A549 (cell line): ENCODE data around the gene COX19. TPM values are rescaled to one million over a fixed set of nuclear protein-coding genes. Genes with fewer than 3 reads are reported as not detected.

Experiments used
- ATAC-seq, 2 experiments: fragments of 200-7000 bp in 1 of 2; fragments of >200 bp in 1 of 2; cut with Nextera tagmentation in 1 of 2; cut with Tn5 transposase in 1 of 2; 3 replicates each; pipeline versions ENCODE4 v1.8.0 to v1.9.1; 2018 to 2020; ENCODE audit warnings: mild to moderate bottlenecking in 1 of 2, moderate library complexity in 1 of 2
- CTCF ChIA-PET: fragments of 300-600 bp; sonication (Branson Sonifier 250); formaldehyde crosslinking; extraction: SDS; loops from one replicate; lab custom pipeline; 2021; ENCODE audit warnings: antibody characterized with exemption, inconsistent platforms; lab: Yijun Ruan, JAX
- POLR2A ChIA-PET: fragments of 350-600 bp; formaldehyde crosslinking; extraction: SDS; loops from one replicate; lab custom pipeline; 2021; ENCODE audit warnings: antibody characterized with exemption, inconsistent platforms; lab: Yijun Ruan, JAX
- DNase-seq, 2 experiments: peaks; one replicate each; pipeline versions ENCODE4 v3.0.0 to v3.0.0-alpha.2; 2011 to 2016; ENCODE audit warnings: low read depth in 1 of 2, low spot score in 1 of 2
- FAIRE-seq: peaks from 2 replicates; lab custom pipeline; 2011; peaks lifted over from hg19 to GRCh38; lab: Jason Lieb, UNC
- H3K27ac ChIP-seq, 2 experiments: fragments of >200 bp; sonication (Bioruptor Twin); formaldehyde crosslinking; 3 replicates each; pipeline ENCODE4 v1.5.1; 2016 to 2017
- H3K4me1 ChIP-seq: fragments of >200 bp; sonication (Bioruptor Twin); formaldehyde crosslinking; 3 replicates; pipeline ENCODE4 v1.6.1; 2016
- H3K4me2 ChIP-seq: fragments of >200 bp; sonication (Bioruptor Twin); formaldehyde crosslinking; 3 replicates; pipeline ENCODE4 v1.6.1; 2016
- H3K4me3 ChIP-seq: fragments of >200 bp; sonication (Bioruptor Twin); formaldehyde crosslinking; 3 replicates; pipeline ENCODE4 v1.5.1; 2016
- H3K9me3 ChIP-seq: fragments of >200 bp; sonication (Bioruptor Twin); formaldehyde crosslinking; 3 replicates; pipeline ENCODE4 v1.6.1; 2016
- BHLHE40 ChIP-seq: IDR thresholded peaks from 2 replicates; pipeline ENCODE4 v1.6.1; 2012; ENCODE audit warnings: low read depth, low read length, inconsistent platforms
- CBX2 ChIP-seq: fragments of 200-600 bp; sonication (generic); IDR thresholded peaks from 2 replicates; pipeline ENCODE4 v1.6.1; 2016; ENCODE audit warnings: low read depth, mild to moderate bottlenecking, borderline replicate concordance
- CBX8 ChIP-seq: fragments of 200-600 bp; sonication (generic); IDR thresholded peaks from 2 replicates; pipeline ENCODE4 v1.6.1; 2016
- EHF ChIP-seq: fragments of 250-450 bp; sonication (Bioruptor Pico); IDR thresholded peaks from 2 replicates; pipeline ENCODE4 v1.5.0; 2020; ENCODE audit warnings: mild to moderate bottlenecking
- EHMT2 ChIP-seq: fragments of 200-600 bp; sonication (generic); IDR thresholded peaks from 2 replicates; pipeline ENCODE4 v1.6.1; 2016; ENCODE audit warnings: antibody characterized with exemption, low read depth, mild to moderate bottlenecking, moderate library complexity
- HEYL ChIP-seq: fragments of 250-450 bp; sonication (Bioruptor Pico); IDR thresholded peaks from 2 replicates; pipeline ENCODE4 v1.8.0; 2021; ENCODE audit warnings: mild to moderate bottlenecking, moderate library complexity
- KDM1A ChIP-seq: fragments of 200-600 bp; sonication (generic); IDR thresholded peaks from 2 replicates; pipeline ENCODE4 v1.6.1; 2016; ENCODE audit warnings: low read depth, mild to moderate bottlenecking
- MAFK ChIP-seq: fragments of 450-650 bp; IDR thresholded peaks from 2 replicates; pipeline ENCODE4 v1.6.1; 2014; ENCODE audit not compliant: partially characterized antibody
- MAX ChIP-seq: IDR thresholded peaks from 2 replicates; pipeline ENCODE4 v1.6.1; 2012
- MYC ChIP-seq: IDR thresholded peaks from 2 replicates; pipeline ENCODE4 v1.6.1; 2012; ENCODE audit warnings: mild to moderate bottlenecking, inconsistent platforms, low read length, improper control_type of control experiment, borderline replicate concordance
- NFE2L2 ChIP-seq: fragments of 150-350 bp; conservative IDR thresholded peaks from 2 replicates; pipeline ENCODE4 v1.6.1; 2014; ENCODE audit warnings: low read length
- PHF8 ChIP-seq: fragments of 200-600 bp; sonication (generic); IDR thresholded peaks from 2 replicates; pipeline ENCODE4 v1.6.1; 2016; ENCODE audit warnings: low read depth, mild to moderate bottlenecking, antibody characterized with exemption, moderate library complexity, borderline replicate concordance
- POLR2A ChIP-seq: IDR thresholded peaks from 2 replicates; pipeline ENCODE4 v1.6.1; 2012; ENCODE audit warnings: mild to moderate bottlenecking, low read length
- REST ChIP-seq: fragments of 200-600 bp; sonication (generic); IDR thresholded peaks from 2 replicates; pipeline ENCODE4 v1.6.1; 2016; ENCODE audit warnings: antibody characterized with exemption, mild to moderate bottlenecking, moderate library complexity
- RFX5 ChIP-seq: fragments of 450-650 bp; IDR thresholded peaks from 2 replicates; pipeline ENCODE4 v1.7.1; 2014; ENCODE audit warnings: antibody characterized with exemption, mild to moderate bottlenecking, moderate library complexity
- USF2 ChIP-seq: fragments of 450-650 bp; IDR thresholded peaks from 2 replicates; pipeline ENCODE4 v1.6.1; 2014; ENCODE audit warnings: antibody characterized with exemption
- ZFP36 ChIP-seq: fragments of 450-650 bp; IDR thresholded peaks from 2 replicates; pipeline ENCODE4 v1.6.1; 2014; ENCODE audit warnings: borderline replicate concordance; ENCODE audit not compliant: partially characterized antibody
- ZNF302 ChIP-seq: fragments of 250-450 bp; sonication (Bioruptor Pico); IDR thresholded peaks from 2 replicates; pipeline ENCODE4 v1.9.0; 2021; ENCODE audit warnings: inconsistent platforms, mild to moderate bottlenecking, moderate library complexity
- ZSCAN20 ChIP-seq: fragments of 250-450 bp; sonication (Bioruptor Pico); IDR thresholded peaks from 2 replicates; pipeline ENCODE4 v1.8.0; 2022; ENCODE audit warnings: mild to moderate bottlenecking, moderate library complexity
- WGBS: methylation state at CpG from one replicate; pipeline ENCODE4 v1.1.6; 2017; ENCODE audit errors: missing lambda C conversion rate; 5-methylcytosine and 5-hydroxymethylcytosine counted together
- polyA plus RNA-seq, 4 experiments: library from polyadenylated mRNA; depleted of rRNA in 3 of 4; stranded (reverse); fragments of >200 nt; fragmentation: RNase III in 1 of 4; extraction: RNeasy Plus Mini Kit Qiagen cat#74134 plus additional on column Dnase treatment in 1 of 4; gene quantifications; 2 replicates in 3 of 4; 3 replicates in 1 of 4; pipeline ENCODE4 v1.2.3, GENCODE V29; 2011 to 2017

Gene COX19
- polyA plus RNA-seq, 2 of the 4 experiments (the other 2 are of a cell fraction): 6.2 to 7.6 TPM

- Histone ChIP-seq H3K9me3 (no peaks in the 10 kb centered on the region), H3K4me1 (peaks cover 3% of the 10 kb centered on the region; the same call in 1 of the 3 replicates), H3K4me2 (no peak overlapping the region; the same call in 2 of the 3 replicates), H3K27ac (no peak overlapping the region), H3K4me3 (no peak overlapping the region)
- no peak for TF ChIP-seq EHMT2
- TF ChIP-seq MAX: no peak
- TF ChIP-seq ZNF302 (CRISPR knock-in tag): no peak
- no peak for TF ChIP-seq CBX2
- TF ChIP-seq ZSCAN20: no peak
- TF ChIP-seq KDM1A: no peak
- TF ChIP-seq CBX8: no peak
- TF ChIP-seq EHF (CRISPR knock-in tag): no peak
- no peak for TF ChIP-seq RFX5
- no peak for TF ChIP-seq MYC
- no peak for TF ChIP-seq USF2
- TF ChIP-seq PHF8: no peak
- TF ChIP-seq POLR2A: no peak
- FAIRE-seq (no peak), ATAC-seq (peak; percentile 2 to 30; a peak in 3 of 6 replicates), DNase-seq (no peak)
- CTCF ChIA-PET: interaction anchor here (0.8 to 3.8 kb wide), 6 partner anchors 14 to 223 kb away, joined by 3 to 40 read pairs (median 4); no protein-coding TSS in a partner anchor
- 88% methylated on average over 18 of the region's 20 CpGs for WGBS
- POLR2A ChIA-PET: interaction anchor here (1.1 kb wide), 1 partner anchor 76 kb away, joined by 3 read pairs; the partner anchor contains the start of gene GET4
Measured at GRCh38 chr7:952548-953441, 22.6 kb downstream of the COX19 start.

GRCh38 chr7:951881-952547 lies 23.3 kb downstream of the COX19 start:
- ChIA-PET POLR2A (interaction anchor here (1.1 kb wide), 1 partner anchor 75 kb away, joined by 3 read pairs; the partner anchor contains the start of gene GET4), CTCF (interaction anchor here (0.8 to 3.8 kb wide), 5 partner anchors 13 to 224 kb away, joined by 3 to 40 read pairs (median 3); no protein-coding TSS in a partner anchor)
- no peak for ATAC-seq
- no peak overlapping the region for H3K4me2 ChIP-seq
- FAIRE-seq: no peak
- no peaks in the 10 kb centered on the region for H3K9me3 ChIP-seq
- DNase-seq: no peak
- H3K4me1 ChIP-seq: peaks cover 3% of the 10 kb centered on the region; the same call in 1 of the 3 replicates
- TF ChIP-seq NFE2L2 (no peak), REST (no peak), RFX5 (no peak), HEYL (CRISPR knock-in tag) (no peak), EHMT2 (no peak), BHLHE40 (no peak), ZFP36 (no peak), MAFK (no peak)
- TF ChIP-seq, all 56 proteins: peak for 0
- no peak overlapping the region for H3K4me3 ChIP-seq
- H3K27ac ChIP-seq: no peak overlapping the region
- 91% methylated on average over 18 of the region's 21 CpGs for WGBS
